ENCODE measurements around the gene TTC34.

The TTC34 gene

DNA sequence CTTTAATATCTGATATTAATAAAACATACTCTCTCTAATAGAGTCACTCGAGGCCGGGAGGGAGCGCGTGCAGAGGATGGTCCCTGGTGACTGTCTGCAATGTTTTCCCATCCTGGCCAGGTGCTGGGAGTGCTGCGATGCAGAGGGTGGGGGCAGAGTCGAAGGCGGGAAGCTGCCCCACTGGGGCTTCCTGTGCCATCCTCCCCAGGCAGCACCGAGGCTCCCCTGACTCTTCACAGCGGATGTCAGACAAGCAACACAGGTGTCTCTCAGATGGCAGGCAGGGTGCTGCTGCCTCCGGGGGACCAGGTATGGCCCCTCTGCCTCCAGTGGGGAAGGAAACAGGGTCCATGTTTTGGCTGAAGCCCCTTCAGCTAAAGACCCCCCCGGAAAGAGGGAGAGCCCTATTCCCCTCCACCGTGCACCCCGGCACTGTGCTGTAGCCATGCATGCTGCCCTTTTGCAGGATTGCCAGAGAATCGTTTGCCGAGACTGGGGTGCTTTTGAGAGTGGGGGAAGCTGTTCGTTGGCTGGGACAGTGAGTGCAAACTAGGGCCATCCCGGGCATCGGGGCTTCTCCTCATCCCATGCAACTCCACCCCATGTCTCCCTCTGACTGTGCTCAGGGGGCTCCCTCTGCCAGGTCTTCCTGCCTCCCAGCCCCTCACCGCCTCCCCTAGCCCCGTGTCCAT lies 32.1 kb upstream of the TTC34 start:
- no peaks in the 10 kb centered on the region for H3K9me3 Mint-ChIP-seq
- H3K4me1 Mint-ChIP-seq = peaks cover 13% of the 10 kb centered on the region
- peak overlapping the region in 1 of 2 donors; percentile 59 for H3K27ac Mint-ChIP-seq
- H3K27me3 Mint-ChIP-seq = no peaks in the 10 kb centered on the region
- no peak overlapping the region for H3K4me3 Mint-ChIP-seq
- DNase-seq (no peak), ATAC-seq (no peak)

DNA sequence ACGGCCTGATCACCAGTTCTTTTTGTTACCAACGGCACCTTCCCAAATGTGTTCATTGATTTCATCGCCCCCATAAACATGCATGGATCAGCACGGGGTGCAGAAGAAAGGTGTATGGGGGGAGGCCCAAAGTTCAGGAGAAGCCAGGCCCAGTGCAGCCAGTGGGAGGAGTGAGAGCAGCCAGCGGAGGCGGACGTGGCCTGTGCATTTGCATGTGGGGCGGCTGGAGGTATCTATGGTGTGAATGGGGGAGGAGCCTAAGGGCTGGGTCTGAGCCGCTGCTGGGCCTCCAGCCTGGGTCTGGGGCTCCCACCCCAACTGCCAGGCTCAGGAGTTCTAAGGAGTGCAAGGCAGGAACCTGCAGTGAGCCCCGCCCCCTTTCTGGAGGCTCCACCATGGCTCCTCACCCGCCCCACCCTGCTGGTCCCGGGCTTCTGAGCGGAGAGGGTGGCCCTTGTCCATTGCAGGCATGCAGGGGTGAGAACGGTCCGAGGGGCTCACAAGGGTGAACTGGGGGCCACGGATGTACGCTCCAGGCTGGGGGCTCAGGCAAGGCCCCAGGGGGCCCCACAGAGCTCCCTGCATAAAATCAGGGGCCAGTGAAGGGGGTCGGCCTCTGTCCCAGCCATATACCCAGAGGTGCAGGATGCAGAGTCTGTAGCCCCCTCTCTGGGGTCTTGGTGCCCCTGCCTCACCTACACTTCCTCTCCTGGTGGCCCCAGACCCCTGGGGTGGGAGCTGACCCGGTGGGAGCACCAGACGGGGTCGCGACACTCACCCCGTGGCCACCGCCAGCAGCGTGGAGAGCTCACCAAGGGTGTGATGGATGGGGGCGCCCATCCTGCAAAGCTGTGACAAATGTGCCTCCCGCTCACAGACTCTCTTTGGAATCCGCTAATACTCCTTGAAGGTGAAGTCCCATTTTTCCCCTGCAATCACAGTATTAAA lies 31.3 kb upstream of the TTC34 start:
- Mint-ChIP-seq H3K27me3 (no peaks in the 10 kb centered on the region), H3K27ac (no peak overlapping the region), H3K4me1 (peaks cover 13% of the 10 kb centered on the region), H3K4me3 (no peak overlapping the region), H3K9me3 (peaks cover 0 to 2% of the 10 kb centered on the region in 2 donors)
- no peak for ATAC-seq
- DNase-seq = no peak

DNA sequence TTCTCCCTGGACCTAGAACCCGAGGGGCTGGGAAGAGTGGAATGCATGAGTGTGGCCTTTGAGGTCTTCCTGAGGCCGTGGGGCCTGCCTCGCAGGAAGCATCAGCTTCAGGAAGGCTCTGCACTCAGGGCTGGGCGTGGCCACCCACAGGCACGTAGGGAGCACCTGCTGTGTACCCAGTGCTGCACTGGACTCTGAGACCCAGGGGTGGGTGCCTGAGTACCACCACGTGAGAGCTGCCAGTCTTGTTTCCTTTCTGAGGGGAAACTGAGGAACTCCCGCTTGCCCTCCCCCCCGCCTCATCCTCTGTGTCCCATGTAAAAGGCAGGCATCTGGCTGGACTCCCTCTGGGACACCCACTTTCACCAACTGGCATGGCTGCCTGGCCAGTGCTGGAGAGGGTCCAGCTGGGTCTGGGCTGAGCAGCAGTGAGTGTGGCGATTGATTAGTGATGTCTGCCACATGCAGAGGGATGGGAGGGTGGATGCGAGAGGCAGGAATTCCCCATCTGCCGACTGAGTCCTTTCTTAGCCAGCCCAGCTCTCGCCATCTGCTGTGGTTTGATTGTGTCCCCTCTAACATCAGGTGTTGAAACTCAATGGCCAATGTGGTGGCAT lies 30.2 kb upstream of the TTC34 start:
- Mint-ChIP-seq H3K4me3 (no peak overlapping the region), H3K9me3 (peaks cover 0 to 13% of the 10 kb centered on the region in 2 donors)

DNA sequence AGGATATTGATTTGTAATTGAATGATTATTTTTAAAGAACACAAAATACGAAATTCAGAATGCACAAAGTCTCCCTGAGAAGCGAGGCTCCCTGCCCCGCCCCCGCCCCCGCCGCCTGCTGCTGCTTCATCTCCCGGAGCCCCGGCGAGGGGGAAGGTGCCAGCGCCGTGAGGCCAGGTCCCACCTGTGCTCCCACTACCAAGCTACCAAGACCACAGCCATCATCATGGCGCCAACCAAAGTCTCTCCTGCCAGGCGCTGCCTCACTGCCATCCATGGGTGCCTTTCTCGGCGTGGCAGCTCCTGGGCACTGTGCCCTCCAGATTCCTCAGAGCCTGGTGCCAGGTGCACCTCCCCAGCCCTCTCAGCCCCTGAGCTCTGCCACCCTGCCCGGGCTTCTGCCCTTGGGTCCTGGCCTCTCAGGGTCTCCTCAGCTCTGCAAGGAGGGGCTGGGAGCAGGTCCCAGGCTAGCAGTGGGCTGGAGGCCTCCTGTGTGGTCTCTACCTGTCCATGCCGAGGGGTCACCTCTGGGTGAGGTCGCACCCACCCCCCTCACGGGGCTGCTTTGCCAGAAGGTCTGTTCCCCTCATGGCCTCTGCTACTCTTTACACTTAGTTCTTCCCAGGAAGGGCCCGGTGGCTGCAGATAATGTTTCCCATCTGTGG lies 29.4 kb upstream of the TTC34 start:
- Mint-ChIP-seq H3K27me3 (no peaks in the 10 kb centered on the region), H3K4me1 (peaks cover 13% of the 10 kb centered on the region), H3K9me3 (peaks cover 0 to 13% of the 10 kb centered on the region in 2 donors), H3K4me3 (no peak overlapping the region), H3K27ac (peak overlapping the region; percentile 76 to 93)
- DNase-seq (no peak), ATAC-seq (no peak)

More for the DNA sequence above, 30.2 kb upstream of the TTC34 start:
- peaks cover 13% of the 10 kb centered on the region for H3K4me1 Mint-ChIP-seq
- H3K27ac Mint-ChIP-seq = peak overlapping the region in 1 of 2 donors; percentile 93
- H3K27me3 Mint-ChIP-seq = no peaks in the 10 kb centered on the region
- ATAC-seq (no peak), DNase-seq (no peak)

DNA sequence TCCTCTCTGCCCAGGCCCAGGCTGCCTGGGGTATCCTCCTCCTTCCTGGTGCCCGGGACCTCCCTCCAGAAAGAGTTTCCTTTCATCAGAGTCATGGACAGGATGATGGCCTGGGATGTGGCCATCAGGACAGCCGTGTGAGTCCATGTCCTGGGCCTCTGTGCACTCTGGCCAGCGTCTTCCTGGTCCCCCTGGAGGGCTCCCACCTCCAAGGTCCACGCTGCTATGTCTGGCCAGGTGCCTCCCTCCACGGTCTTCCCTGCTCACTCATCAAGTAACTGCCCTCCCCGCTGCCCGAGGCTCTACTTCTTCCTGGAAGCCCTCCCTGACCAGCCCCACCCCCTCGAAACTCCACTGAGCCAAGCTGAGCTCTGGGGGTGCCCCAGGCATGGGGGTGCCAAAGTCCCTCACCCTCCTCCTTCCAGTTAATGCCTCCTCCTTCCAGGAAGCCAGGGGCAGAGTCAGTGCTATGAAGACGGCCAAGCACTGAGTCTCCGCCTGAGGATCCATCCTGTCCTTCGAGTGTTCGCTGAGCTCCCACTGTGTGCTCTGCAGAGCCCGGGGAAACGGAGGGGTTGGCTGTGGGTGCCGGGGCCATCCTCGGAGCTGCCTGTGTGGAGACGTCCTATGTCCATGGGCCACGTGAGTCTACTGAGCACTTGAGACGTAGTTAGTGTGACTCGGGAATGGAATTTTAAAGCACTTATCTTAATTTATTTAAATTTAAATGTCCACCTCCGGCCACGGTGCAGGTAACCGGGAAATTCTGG lies 28.5 kb upstream of the TTC34 start:
- no peak for ATAC-seq
- peaks cover 0 to 13% of the 10 kb centered on the region in 2 donors for H3K9me3 Mint-ChIP-seq
- peaks cover 13% of the 10 kb centered on the region for H3K4me1 Mint-ChIP-seq
- peak overlapping the region in 1 of 2 donors; percentile 12 for H3K27ac Mint-ChIP-seq
- H3K27me3 Mint-ChIP-seq = no peaks in the 10 kb centered on the region
- DNase-seq = no peak
- no peak overlapping the region for H3K4me3 Mint-ChIP-seq

DNA sequence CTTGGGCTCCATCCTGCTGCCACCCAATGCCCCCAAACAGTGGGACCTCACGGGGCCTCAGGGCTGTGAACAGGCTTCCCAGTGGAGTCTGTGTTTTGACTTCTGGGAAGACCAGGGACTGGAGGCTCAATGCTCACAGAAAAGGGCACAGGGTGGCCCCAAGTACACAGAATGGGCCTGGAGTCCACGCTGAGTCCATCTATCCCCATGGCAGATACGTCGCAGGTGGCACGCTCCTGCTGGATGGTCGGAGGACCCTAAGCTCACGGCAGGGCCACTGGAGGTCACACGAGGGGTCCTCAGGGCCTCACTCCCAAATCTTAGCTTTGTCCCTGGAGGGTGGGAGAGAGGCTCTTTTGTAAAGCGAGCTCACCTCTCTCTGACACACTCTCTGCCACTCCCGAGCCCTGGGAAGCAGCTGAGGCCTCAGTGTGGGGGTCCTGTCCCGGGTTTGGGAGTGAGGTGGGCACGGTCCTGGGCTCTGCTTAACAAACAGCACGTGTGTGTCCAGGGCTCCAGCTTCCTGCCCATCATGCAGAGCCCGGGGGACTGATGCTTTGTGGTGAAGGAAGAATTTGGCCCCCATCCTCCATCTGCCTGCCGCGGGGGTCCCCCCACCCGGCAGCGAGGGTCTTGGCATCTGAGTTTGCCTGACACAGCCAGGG lies 27.2 kb upstream of the TTC34 start:
- Mint-ChIP-seq H3K27ac (no peak overlapping the region), H3K27me3 (peaks cover 9% of the 10 kb centered on the region), H3K9me3 (peaks cover 0 to 13% of the 10 kb centered on the region in 2 donors), H3K4me1 (peaks cover 9% of the 10 kb centered on the region), H3K4me3 (no peak overlapping the region)
- ATAC-seq = no peak
- DNase-seq = no peak

DNA sequence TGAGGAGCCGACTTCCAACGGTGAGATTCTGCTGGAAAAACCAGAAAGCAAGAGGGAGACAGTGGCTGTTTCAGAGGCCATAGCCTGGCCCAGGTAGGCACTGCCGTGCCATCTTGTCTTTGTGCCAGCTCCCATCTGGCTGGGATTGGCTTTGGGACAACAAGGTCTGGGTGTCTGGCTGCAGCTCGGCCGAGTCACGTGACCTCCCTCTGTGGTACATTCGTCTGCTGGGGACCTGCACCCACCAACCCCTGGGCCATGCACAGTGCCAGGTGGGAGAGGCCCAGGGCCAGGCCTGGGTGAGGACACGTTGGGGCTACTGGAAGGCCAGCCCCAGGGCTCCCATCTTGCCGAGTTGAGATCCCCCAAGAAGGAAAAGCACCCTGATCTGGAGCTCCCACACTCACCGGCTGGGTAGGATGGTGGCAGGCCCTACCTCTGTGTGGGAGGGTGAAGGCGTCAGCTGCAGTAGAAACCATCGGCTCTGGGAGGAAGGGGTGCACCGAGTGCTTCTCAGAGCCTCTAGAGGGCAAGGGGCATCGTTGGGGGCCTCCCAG lies 25.3 kb upstream of the TTC34 start:
- H3K9me3 Mint-ChIP-seq = peaks cover 0 to 13% of the 10 kb centered on the region in 2 donors

DNA sequence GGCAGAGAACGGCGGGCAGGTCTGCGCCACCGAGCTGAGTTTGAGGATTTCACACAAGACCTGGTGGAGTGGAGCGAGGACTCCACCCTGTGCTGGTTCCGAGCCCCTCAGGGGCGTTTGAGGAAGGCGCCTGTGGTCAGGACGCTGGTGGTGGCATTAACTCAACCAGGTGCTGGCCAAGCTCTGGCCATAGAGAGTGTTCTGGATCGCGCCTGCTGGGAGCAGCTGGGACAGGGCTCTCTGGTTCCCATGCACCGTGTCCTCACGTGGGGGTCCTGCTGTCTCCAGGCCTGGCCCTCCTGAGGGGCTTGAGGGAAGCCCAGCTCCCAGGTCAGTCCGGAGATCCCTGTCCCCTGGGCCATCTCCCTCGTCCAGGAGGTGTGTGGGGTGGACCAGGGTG lies 24.8 kb upstream of the TTC34 start:
- DNase-seq = no peak

More for the DNA sequence above, 25.3 kb upstream of the TTC34 start:
- Mint-ChIP-seq H3K27ac (peak overlapping the region in 1 of 2 donors; percentile 19), H3K4me3 (no peak overlapping the region), H3K4me1 (peaks cover 4% of the 10 kb centered on the region), H3K27me3 (peaks cover 20% of the 10 kb centered on the region)
- DNase-seq (no peak), ATAC-seq (no peak)

DNA sequence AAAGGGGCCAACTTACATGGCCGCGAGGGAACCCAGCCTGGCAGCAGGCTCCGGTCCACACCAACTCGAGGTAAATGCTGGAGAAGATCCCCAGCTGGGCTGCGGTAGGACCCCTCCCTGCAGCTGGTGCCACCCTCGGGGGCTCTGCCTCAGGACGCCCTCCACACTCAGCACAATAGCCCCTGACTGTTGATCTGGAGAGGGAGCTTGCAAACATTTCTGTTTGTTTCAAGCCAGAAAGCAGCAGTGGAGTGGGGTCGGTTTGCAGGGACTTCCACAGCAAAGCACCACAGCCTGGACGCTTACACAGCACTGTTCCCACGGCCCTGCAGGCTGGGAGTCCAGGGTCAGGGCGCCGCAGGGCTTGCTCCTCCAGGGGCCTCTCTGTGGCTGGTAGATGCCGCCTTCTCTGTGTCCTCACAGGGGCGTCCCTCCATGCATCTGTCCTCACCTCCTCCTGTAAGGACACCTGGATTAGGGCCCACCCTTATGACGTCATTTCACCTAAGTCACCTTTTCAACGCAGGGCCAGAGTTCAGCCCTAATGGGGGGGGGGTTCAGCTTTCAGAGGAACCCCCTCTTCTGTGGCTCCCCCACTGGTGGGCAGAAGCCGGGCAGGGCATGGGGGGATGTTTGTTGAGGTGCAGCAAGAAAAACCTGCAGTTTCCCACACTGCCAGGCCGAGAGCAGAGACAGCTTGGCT lies 24.1 kb upstream of the TTC34 start:
- peaks cover 7% of the 10 kb centered on the region for H3K4me1 Mint-ChIP-seq
- H3K4me3 Mint-ChIP-seq = no peak overlapping the region
- H3K9me3 Mint-ChIP-seq = peaks cover 0 to 13% of the 10 kb centered on the region in 2 donors
- no peak for ATAC-seq
- no peak for DNase-seq
- H3K27ac Mint-ChIP-seq = no peak overlapping the region
- peaks cover 22% of the 10 kb centered on the region for H3K27me3 Mint-ChIP-seq

More for the DNA sequence above, 24.8 kb upstream of the TTC34 start:
- Mint-ChIP-seq H3K27ac (no peak overlapping the region), H3K4me1 (peaks cover 7% of the 10 kb centered on the region), H3K4me3 (no peak overlapping the region), H3K27me3 (peaks cover 22% of the 10 kb centered on the region), H3K9me3 (peaks cover 0 to 13% of the 10 kb centered on the region in 2 donors)
- ATAC-seq = no peak

DNA sequence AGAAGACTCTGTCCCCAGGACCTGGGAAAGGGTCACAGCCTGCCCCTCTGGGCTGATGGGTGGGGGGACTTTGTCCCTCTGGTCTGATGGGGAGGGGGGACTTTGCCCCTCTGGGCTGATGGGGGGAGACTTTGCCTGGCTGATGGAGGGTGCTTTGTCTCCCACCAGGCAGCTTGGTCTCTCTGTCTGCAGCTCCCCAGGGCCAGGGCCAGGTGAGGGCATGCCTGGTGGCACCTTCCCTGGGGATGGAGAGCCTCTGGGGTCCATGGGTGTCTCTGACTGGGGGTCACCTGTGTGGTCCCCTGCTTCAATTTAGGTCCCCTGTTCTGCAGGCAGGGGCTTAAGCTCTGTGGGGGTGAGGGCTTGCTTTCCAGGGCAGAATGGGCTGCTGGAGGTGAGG lies 23.5 kb upstream of the TTC34 start:
- Mint-ChIP-seq H3K4me3 (no peak overlapping the region), H3K27me3 (peaks cover 22% of the 10 kb centered on the region), H3K4me1 (peaks cover 7% of the 10 kb centered on the region), H3K9me3 (peaks cover 0 to 13% of the 10 kb centered on the region in 2 donors), H3K27ac (no peak overlapping the region)
- ATAC-seq (no peak), DNase-seq (no peak)

DNA sequence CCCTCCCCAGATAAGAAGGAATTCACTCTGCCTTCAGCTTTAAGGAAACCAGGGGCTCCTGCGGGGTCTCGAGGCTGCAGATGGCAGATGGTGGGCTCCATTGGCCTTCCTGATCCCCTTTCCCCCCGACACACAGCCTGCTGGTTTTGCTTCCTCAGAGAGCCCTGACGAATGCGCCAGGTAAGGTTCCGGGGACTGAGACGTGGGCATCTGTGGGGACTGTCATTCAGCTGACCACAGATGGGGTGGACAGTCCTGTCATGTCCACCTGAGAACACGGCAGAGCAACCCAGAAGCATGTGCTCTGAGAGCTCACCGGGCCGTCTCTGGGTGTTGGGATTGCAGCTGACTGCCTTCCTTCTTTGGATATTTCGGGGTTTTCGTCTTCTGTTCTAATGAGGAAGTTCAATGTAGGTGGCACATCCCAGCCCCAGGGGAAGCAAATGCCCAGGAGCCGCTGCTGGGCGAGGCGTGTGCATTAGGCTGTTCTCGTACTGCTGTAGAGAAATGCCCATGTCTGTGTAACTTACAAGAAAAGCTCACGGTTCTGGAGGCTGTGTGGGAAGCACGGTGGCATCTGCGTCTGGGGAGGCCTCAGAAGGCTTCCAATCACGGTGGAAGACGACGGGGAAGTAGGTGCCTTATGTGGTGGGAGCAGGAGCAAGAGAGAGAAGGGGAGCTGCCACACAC lies 22.6 kb upstream of the TTC34 start:
- Mint-ChIP-seq H3K4me3 (no peak overlapping the region), H3K4me1 (peaks cover 7% of the 10 kb centered on the region), H3K9me3 (peaks cover 0 to 13% of the 10 kb centered on the region in 2 donors), H3K27ac (no peak overlapping the region), H3K27me3 (peaks cover 22% of the 10 kb centered on the region)
- DNase-seq (no peak), ATAC-seq (no peak)

DNA sequence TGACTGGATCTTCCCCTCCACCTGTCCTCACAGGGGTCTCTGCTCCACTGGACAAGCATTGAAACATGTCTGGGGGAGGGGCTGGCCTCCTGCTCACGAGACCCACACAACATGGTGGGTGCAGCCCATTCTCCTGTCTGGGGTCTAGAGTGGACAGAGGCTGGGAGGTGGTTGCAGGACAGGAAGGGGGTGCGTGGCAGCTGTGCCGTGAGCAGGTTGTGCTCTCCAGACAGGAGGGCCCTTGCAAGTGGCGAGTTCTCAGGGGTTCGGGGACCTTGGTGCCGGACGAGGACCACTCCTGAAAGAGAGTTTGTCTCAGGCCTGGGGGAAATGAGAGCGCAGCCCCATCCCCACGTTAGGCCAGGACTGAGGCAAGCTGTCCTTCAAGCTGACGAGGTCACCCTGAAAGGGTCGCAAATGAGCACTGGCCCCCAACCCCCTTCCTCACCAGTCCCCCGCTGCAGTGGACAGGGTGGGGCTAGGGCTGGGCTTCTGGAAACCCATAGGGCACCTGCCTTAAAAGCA lies 21.2 kb upstream of the TTC34 start:
- H3K9me3 Mint-ChIP-seq = peaks cover 0 to 10% of the 10 kb centered on the region in 2 donors
- DNase-seq (no peak), ATAC-seq (no peak)
- no peak overlapping the region for H3K4me3 Mint-ChIP-seq
- H3K4me1 Mint-ChIP-seq = peaks cover 7% of the 10 kb centered on the region
- no peak overlapping the region for H3K27ac Mint-ChIP-seq
- H3K27me3 Mint-ChIP-seq = peaks cover 22% of the 10 kb centered on the region
